NOMO-1 treated with DMSO at 0.1 percent for 48 hours (cell line): ENCODE data around the gene ACE.

ENCODE experiments used
- DNase-seq: peaks from one replicate; lab custom pipeline; 2025; ENCODE audit not compliant: unreplicated experiment; lab: John Stamatoyannopoulos, UW

Gene ACE

GRCh38 chr17:63490858-63491400, 14.1 kb downstream of the ACE start:
- DNase-seq, result no peak

- no peak for DNase-seq
Measured at GRCh38 chr17:63491413-63491812, 14.6 kb downstream of the ACE start.

- DNase-seq, result no peak
Measured at GRCh38 chr17:63491977-63492618, 15.2 kb downstream of the ACE start.

- no peak for DNase-seq
Measured at GRCh38 chr17:63492940-63493339, 16.1 kb downstream of the ACE start.

GRCh38 chr17:63493411-63493810, 16.6 kb downstream of the ACE start:
- DNase-seq, result no peak

- DNase-seq, result no peak
Measured at GRCh38 chr17:63494300-63494928, 17.6 kb downstream of the ACE start.

GRCh38 chr17:63495491-63495890, 18.6 kb downstream of the ACE start:
- no peak for DNase-seq

- no peak for DNase-seq
Measured at GRCh38 chr17:63496177-63496576, 19.3 kb downstream of the ACE start.

GRCh38 chr17:63496663-63497400, 20.0 kb downstream of the ACE start:
- no peak for DNase-seq

GRCh38 chr17:63497708-63498483, 21.0 kb downstream of the ACE start:
- DNase-seq, result no peak

GRCh38 chr17:63498626-63499195, 21.9 kb downstream of the ACE start:
- no peak for DNase-seq

- no peak for DNase-seq
Measured at GRCh38 chr17:63500543-63501390, 23.9 kb downstream of the ACE start.

- DNase-seq, result no peak
Measured at GRCh38 chr17:63503341-63503705, 26.5 kb downstream of the ACE start.

GRCh38 chr17:63504261-63504660, 27.4 kb downstream of the ACE start:
- no peak for DNase-seq

- no peak for DNase-seq
Measured at GRCh38 chr17:63505341-63505740, 28.5 kb downstream of the ACE start.

GRCh38 chr17:63506627-63507026, 29.8 kb downstream of the ACE start:
- no peak for DNase-seq

- DNase-seq, result no peak
Measured at GRCh38 chr17:63511331-63511730, 34.5 kb downstream of the ACE start.

- DNase-seq, result no peak
Measured at GRCh38 chr17:63512388-63512787, 35.5 kb downstream of the ACE start.

- no peak for DNase-seq
Measured at GRCh38 chr17:63512896-63513644, 36.2 kb downstream of the ACE start.
